T1000 (cell line): ENCODE results near the gene PPP1CB.
"Not testable (repeated sequence)": the region's sequence is repeated elsewhere in the genome, so short reads cannot be mapped to it uniquely, and the experiment has no call there.

Source experiments
- DNase-seq: peaks from one replicate; lab custom pipeline; 2025; ENCODE audit warnings: mixed read lengths; lab: John Stamatoyannopoulos, UW

Gene PPP1CB

GRCh38 chr2:28751252-28751955, at the start of gene PPP1CB:
PPP1CB (plus strand) TSS chr2:28751830; CDS start chr2:28752125, 295 bp downstream.
- peak; percentile 92 for DNase-seq

GRCh38 chr2:28702415-28702861, 49.2 kb upstream of the PPP1CB start:
- no peak for DNase-seq

- DNase-seq = no peak
Measured at GRCh38 chr2:28702878-28703277, 48.8 kb upstream of the PPP1CB start.

- no peak for DNase-seq
Measured at GRCh38 chr2:28704621-28705020, 47.0 kb upstream of the PPP1CB start.

GRCh38 chr2:28705751-28706440, 45.7 kb upstream of the PPP1CB start:
- no peak for DNase-seq

- DNase-seq = no peak
Measured at GRCh38 chr2:28707592-28707991, 44.0 kb upstream of the PPP1CB start.

GRCh38 chr2:28709101-28709500, 42.5 kb upstream of the PPP1CB start:
- DNase-seq = no peak

- no peak for DNase-seq
Measured at GRCh38 chr2:28710545-28710944, 41.1 kb upstream of the PPP1CB start.

- DNase-seq = no peak
Measured at GRCh38 chr2:28713577-28714298, 37.9 kb upstream of the PPP1CB start.

GRCh38 chr2:28716265-28716865, 35.3 kb upstream of the PPP1CB start:
- DNase-seq = peak; percentile 43

GRCh38 chr2:28717339-28717758, 34.3 kb upstream of the PPP1CB start:
- peak; percentile 20 for DNase-seq

GRCh38 chr2:28720345-28720744, 31.3 kb upstream of the PPP1CB start:
- DNase-seq = no peak

GRCh38 chr2:28721601-28722191, 29.9 kb upstream of the PPP1CB start:
- no peak for DNase-seq

- DNase-seq = no peak
Measured at GRCh38 chr2:28725021-28725711, 26.5 kb upstream of the PPP1CB start.

GRCh38 chr2:28726177-28726576, 25.5 kb upstream of the PPP1CB start:
- no peak for DNase-seq

GRCh38 chr2:28729698-28730097, 21.9 kb upstream of the PPP1CB start:
- DNase-seq = no peak

- DNase-seq = no peak
Measured at GRCh38 chr2:28730641-28731146, 20.9 kb upstream of the PPP1CB start.

- no peak for DNase-seq
Measured at GRCh38 chr2:28735511-28735910, 16.1 kb upstream of the PPP1CB start.

- DNase-seq = no peak
Measured at GRCh38 chr2:28736034-28736433, 15.6 kb upstream of the PPP1CB start.

GRCh38 chr2:28737655-28738054, 14.0 kb upstream of the PPP1CB start:
- DNase-seq = no peak

- not testable (repeated sequence) for DNase-seq
Measured at GRCh38 chr2:28742619-28743018, 9.0 kb upstream of the PPP1CB start.
